GM19372 (cell line): ENCODE measurements around the gene ANLN.
"Not testable (repeated sequence)": the region's sequence is repeated elsewhere in the genome, so short reads cannot be mapped to it uniquely, and the experiment has no call there.

Experiments used
- ATAC-seq: cut with Tn5 transposase; IDR thresholded peaks from one replicate; pipeline ENCODE4 v1.9.1; 2021; ENCODE audit warnings: mild to moderate bottlenecking, low read depth, moderate library complexity; ENCODE audit not compliant: unreplicated experiment

ANLN gene

DNA sequence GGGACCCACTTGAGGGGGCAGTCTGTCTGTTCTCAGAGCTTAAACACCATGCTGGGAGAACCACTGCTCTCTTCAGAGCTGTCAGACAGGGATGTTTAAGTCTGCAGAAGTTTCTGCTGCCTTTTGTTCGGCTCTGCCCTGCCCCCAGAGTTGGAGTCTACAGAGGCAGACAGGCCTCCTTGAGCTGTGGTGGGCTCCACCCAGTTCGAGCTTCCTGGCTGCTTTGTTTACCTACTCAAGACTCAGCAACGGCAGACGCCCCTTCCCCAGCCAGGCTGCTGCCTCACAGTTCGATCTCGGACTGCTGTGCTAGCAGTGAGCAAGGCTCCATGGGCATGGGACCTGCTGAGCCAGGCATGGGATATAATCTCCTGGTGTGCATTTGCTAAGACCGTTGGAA, 11.1 kb upstream of the ANLN start:
- ATAC-seq, result not testable (repeated sequence)

DNA sequence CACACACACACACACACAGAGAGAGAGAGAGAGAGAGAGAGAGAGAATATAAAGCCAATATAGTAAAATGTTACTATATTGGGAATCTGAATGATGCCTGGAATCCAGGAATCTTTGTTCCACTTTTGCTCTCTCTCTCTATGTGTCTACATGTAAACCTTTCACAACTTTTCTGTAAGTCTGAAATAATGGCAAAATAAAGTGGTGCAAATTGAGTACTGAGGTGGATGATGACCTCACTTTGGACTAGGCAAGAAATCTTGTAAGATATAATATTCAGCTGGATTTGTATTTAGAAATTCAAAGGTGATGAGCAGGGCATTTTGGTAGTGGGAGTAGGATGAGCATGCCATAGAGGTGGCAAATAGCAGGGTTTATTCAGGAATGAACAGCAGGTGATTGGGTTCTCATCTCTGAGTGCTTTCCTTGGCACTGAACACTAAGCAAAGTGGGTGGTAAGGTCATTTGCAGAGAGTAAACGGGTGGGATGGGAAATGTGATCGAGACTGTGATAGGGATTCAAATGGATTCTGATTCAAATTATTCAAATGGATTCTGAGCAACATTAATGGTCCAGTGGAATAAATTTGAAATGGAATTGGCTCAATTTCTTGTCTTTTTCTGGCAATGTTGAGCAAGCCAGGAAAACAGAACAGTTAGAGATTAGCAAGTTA, 9.7 kb upstream of the ANLN start:
- no peak for ATAC-seq

DNA sequence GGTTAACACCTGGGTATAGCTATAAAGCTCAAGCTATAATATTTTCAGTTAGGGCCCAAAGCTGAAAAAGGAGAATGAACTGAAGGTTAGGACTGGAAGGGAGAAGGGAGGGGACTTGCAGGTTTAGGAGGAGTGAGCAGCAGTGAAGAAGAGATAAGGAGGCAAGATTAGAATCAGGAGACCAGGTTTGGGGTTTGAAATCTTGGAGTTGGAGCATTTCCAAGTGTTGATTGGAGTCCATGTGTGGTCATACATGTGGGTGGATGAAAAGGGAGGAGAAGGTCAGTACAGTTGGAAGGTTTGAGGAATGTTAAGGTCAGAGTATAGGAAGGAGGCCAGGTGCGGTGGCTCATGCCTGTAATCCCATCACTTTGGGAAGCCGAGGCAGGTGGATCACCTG, 8.6 kb upstream of the ANLN start:
- no peak for ATAC-seq

DNA sequence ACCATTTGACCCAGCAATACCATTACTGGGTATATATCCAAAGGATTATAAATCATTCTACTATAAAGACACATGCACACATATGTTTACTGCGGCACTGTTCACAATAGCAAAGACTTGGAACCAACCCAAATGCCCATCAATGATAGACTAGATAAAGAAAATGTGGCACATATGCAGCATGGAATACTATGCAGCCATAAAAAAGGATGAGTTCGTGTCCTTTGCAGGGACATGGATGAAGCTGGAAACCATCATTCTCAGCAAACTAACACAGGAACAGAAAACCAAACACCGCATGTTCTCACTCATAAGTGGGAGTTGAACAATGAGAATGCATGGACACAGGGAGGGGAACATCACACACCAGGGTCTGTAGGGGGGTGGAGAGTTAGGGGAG, 6.4 kb upstream of the ANLN start:
- not testable (repeated sequence) for ATAC-seq

DNA sequence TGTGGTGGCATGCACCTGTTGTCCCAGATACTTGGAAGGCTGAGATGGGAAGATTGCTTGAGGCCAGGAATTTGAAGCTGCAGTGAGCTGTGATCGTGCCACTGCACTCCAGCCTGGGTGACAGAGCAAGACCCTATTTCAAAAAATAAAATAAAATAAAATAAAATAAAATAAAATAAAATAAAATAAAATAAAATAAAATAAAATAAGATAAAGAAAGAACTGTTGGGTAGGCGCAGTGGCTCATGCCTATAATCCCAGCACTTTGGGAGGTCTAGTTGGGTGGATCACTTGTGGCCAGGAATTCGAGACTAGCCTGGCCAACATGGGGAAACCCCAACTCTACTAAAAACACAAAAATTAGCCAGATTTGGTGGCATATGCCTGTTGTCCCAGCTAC, 4.0 kb upstream of the ANLN start:
- ATAC-seq, result not testable (repeated sequence)

DNA sequence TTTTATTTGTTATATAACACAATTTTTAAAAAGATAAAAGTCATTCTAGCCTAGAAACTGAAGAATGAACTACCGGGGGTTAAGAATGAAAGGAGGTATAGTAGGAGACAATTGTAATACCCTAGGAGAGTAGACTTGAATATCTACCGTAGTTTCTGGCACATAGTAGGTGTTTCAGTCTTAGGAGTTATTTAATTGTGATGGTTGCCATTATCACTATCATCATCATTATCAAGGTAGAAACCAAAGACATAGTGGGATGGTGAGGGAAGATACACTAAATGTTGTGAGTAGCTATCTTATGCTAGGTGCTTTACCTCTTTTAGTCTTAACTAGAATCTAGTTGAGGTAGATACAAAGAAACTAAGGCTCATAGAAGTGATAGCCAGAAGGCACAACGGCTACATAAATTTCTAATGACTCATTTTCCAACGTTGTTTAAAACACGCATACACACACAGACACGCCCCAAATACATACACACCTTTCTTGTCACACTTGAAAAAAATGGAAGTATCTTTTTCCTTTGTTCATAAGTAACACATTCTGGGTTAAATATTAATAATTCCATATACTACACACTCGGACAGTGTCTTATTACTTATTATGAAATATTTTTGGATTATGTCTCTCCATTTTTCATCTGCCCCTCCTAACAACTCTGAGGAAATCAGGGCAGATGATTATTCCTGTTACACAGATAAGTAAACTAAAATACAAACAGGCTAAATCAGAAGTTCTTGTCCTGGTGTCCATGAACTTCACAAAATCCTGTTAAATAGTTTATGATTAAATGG, 2.0 kb upstream of the ANLN start:
- no peak for ATAC-seq

DNA sequence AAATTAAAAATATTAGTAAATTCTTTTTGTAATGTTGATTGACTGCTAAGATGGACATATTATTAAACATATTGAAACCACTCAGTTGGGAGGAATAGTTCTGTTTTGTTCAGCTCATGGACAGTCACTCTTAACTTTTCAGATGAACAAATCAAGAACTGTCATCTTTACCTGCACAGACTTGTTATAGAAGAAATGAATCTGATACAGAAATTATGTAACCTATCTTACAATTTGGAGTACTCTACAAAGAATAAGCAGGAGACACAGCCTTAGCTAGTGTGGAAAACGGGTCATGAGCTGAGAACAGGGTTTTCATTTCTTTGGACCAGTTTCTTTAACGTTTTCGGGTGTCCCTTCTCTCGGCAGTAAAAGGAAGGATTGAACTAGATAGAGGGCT, 1.2 kb upstream of the ANLN start:
- no peak for ATAC-seq

DNA sequence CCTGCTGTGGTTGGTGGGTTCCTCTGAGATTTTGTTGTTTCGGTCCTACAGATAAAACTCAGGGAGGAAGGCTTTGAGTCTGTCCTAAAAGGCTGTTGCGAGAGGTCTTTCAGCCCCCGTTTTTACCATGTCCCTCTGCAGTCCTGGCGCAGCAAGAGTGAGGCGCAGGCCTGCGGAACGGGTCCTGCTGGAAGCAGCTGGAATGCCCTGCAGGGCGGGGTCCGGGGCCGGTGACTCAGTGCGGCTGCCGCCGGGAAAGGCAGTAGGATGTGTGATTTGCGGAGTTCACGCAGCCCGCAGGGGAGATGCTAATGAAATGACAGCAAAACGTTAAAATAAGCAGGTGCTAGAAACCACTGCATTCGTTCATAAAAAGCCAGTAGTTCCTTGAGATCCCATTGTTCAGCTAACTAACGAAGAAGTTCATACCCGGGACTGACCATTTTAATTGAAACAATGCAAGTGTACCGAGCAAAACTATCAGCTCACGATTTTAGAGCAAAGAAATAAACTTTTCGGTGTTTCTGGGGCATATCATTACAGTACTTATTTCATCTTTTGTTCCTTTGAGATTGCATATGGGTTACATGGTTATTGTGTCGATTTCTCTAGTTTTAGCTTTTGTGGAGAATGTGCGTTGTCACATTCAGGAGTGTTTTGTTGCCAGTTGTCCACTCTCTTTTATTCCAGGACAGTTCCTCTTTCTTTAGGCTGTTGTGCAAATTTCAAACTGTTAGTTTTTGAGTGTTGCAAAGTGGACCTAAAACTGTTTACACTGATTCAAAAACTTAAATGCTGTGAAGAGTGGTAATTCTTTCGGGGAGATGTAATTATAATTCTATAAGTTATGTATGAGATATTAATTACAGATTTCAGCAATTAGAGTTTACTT, 783 bp downstream of the ANLN start:
- ATAC-seq, result peak; percentile 18

DNA sequence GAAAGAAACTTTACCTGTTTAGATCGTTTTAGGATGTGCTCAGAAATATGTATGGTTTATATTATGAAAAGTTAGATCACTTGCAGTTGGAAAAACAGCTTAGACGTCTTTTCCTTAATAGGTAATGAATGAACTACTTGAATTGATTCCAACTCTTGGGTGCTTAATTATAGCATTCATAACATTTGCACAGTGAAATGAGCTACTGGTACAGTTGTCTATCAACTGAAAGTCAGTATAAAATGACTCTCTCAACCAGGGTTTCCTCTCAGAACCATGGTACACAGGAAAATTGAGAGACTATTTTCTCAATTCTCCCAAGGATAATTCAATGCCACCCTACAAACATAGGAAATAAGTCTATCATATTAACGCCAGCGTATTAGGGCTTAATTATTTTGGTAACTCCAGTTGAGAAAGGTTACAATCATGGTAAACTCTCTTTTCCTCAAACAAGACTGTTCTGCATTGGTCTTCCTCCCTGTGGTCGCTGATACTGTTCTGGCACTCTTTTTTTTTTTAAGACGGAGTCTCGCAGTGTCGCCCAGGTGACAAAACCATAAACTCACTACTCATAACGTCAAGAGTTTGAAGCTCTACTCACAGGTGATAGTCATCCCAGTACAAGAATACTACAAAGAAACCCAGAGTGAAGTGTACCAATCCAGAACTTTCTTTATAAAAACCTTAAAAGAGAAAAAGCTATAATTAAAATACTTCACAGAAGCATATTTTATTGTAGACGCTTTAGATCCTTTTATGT, 2.0 kb downstream of the ANLN start:
- no peak for ATAC-seq

DNA sequence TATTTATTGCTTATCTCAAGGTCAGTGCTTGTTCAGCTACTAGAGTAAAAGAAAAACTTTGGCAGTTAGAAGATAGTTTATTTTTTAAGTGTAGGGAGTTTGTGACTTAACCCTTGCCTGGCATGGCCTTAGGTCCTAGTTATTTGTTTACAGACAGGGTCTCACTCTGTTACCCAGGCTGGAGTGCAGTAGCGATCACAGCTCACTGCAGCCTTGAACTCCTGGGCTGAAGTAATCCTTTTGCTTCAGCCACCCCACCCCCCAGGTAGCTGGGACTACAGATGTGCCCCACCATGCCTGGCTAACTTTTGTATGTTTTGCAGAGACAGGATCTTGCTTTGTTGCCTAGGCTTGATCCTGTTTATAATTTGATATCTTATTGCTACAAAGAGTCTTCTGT, 4.2 kb downstream of the ANLN start:
- no peak for ATAC-seq

DNA sequence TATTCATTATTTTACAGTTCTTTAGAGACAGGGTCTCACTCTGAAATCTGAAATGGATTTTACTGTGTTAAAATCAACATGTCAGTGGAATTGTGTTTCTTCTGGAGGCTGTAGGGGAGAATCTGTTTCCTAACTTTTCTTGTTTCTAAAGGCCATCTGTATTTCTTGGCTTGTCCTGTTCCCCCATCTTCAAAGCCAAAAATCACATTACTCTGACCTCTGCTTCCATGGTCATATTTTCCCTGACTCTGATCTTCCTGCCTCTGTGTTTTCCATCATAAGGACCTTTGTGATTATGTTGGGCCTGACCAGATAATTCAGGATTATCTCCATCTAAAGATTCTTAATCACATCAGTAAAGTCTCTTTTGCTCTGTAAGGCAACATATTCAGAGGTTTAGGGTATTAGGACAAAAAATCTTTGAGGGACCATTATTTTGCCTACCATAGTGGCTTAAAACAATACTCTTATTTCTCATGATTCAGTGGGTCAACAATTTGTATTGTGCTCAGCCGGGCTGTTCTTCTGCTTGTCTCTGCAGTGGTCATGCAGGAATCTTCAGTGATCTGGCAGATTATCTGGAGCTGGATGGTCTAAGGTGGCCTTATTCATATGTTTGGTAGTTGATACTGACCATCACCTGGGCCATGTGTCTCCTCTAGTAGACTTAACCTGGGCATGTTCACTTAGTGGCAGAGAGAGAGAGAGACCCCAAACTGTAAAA, 5.7 kb downstream of the ANLN start:
- ATAC-seq, result no peak

DNA sequence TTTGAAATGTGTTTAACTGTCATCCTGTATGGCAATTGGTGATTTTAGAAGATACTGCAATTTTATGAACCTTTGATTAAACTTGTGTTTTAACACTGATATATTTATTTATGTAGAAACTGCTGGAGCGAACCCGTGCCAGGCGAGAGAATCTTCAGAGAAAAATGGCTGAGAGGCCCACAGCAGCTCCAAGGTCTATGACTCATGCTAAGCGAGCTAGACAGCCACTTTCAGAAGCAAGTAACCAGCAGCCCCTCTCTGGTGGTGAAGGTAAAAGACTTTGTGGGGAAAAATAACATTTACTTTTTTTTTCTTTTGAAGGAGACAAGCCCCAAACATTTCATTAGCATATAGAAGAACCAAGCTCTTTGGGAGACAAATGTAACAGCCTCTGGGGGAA, 6.5 kb downstream of the ANLN start:
- no peak for ATAC-seq

DNA sequence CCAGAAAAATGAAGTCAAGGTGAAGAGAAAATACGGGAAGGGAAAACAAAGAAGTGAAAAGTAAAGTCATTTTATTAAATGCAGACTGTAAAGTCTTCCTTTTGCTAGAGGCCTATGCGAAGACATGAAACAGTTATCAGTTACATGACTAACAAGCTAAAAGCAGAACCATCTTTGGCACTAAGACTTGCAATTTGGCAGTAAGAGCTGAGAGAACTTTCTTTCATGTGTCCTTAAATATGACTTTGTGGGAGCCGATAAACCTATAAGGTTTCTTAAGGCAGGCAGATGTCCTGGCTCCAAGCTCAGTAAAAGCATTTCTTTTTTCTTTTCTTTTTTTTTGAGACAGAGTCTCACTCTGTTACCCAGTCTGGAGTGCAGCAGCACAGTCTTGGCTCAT, 10.4 kb downstream of the ANLN start:
- ATAC-seq, result no peak

DNA sequence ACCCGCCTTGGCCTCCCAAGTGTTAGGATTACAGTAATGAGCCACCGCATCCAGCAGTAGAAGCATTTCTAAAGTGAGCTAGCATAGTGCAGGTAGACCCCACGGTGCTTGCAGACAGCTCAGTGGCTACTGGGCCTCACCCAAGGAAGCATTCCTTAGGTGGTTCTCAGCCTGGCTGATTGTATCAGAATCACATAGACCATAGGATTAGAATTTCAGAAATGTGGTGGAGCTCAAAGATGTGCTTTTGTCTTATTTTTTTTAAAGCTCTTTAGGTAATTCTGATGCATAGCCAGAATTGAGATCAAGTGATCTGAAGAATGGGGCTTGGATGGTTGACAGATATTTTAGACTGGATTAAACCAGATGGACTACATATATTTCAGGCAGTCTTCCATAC, 10.9 kb downstream of the ANLN start:
- no peak for ATAC-seq

DNA sequence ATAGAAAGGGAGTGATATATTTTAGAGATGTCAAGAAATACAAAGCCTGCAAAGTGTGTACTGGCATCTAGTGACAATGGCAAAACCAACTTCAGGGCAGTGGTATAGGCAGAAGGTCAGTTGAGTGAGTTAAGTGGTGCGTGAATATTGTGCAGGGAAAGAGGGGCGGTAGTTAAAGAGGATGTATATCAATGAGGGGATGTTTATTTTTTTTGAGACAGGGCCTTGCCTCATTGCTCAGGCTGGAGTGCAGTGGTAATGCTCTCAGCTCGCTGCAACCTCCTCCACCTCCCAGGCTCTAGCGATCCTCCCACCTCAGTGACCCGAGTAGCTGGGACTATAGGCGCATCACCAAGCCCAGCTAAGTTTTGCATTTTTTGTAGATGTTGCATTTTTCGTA, 13.8 kb downstream of the ANLN start:
- no peak for ATAC-seq

DNA sequence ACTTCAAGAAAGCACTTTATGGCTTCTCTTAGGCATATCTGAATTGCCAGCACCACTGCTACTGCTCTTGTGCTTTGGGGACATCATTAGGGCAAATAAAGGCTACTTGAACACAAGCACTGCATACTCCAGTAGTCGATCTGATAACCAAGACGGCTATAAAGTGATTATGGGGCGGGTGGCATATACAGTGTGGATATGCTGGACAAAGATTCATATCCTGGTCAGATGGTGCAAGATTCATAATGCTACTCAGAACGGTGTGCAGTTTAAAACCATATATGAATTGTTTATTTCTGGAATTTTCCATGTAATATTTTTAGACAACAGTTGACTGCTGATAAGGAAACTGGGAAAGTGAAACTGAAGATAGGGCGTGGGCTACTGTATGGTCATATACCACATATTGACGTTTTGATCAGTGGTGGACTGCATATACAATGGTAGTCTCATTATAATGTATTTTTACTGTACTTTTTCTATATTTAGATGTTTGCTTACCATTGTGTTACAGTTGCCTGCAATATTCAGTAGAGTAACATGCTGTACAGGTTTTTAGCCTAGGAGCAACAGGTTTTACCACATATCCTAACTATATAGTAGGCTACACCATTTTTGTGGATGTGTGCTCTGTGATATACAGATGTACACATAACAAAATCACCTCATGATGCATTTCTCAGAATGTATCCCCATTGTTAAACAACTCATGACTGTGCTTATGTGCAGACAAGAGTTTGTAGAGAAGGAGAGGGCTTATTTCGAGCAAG, 15.2 kb downstream of the ANLN start:
- no peak for ATAC-seq

DNA sequence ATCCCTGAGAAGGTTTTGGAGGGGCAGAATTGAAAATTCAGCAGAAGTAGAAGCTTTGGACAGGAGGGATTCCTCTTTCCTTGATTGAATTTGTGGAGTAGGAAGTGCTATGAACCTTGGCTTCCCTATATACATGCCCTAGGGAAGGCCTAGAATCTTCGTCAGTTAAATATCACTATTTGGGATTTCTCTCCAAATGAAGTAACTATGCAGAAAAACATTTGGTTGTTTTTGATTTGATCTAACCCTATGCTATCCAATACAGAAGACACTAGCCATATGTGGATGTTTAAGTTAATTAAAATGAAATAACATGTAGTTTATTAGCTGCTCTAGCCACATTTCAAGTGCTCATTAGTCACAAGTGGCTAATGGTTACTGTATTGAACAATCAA, 15.7 kb downstream of the ANLN start:
- ATAC-seq, result no peak

DNA sequence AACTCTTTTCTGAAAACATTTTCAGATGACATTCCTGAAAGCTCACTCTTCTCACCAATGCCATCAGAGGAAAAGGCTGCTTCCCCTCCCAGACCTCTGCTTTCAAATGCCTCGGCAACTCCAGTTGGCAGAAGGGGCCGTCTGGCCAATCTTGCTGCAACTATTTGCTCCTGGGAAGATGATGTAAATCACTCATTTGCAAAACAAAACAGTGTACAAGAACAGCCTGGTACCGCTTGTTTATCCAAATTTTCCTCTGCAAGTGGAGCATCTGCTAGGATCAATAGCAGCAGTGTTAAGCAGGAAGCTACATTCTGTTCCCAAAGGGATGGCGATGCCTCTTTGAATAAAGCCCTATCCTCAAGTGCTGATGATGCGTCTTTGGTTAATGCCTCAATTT, 16.5 kb downstream of the ANLN start:
- no peak for ATAC-seq
